22Rv1 (cell line): ENCODE results near the gene CLIP2.

Experiments
- H3K27ac ChIP-seq: fragments of 450-650 bp; 2 replicates; pipeline ENCODE4 v1.5.1; 2017
- CTCF ChIP-seq: fragments of 450-650 bp; IDR thresholded peaks from 2 replicates; pipeline ENCODE4 v1.5.1; 2017; ENCODE audit warnings: mild to moderate bottlenecking
- ZFX ChIP-seq: fragments of 450-650 bp; IDR thresholded peaks from 2 replicates; pipeline ENCODE4 v1.6.1; 2017; ENCODE audit warnings: antibody characterized with exemption, borderline replicate concordance

CLIP2 gene

GRCh38 chr7:74399006-74399405 is 109.8 kb downstream of the CLIP2 start:
- H3K27ac ChIP-seq = peak overlapping the region; percentile 26; the same call in 1 of the 2 replicates
- TF ChIP-seq CTCF (no peak), ZFX (no peak)

- TF ChIP-seq ZFX (no peak), CTCF (no peak)
Measured at GRCh38 chr7:74400420-74401136, 111.4 kb downstream of the CLIP2 start.

GRCh38 chr7:74401137-74401859 is 112.1 kb downstream of the CLIP2 start:
- TF ChIP-seq ZFX = no peak
- TF ChIP-seq CTCF = peak; percentile 98
- 0 out of 2 replicates have a peak overlapping the region, but pooled peaks have one; percentile 30 for H3K27ac ChIP-seq

More at GRCh38 chr7:74400420-74401136, 111.4 kb downstream of the CLIP2 start:
- H3K27ac ChIP-seq = 0 out of 2 replicates have a peak overlapping the region, but pooled peaks have one; percentile 30

- H3K27ac ChIP-seq = 0 out of 2 replicates have a peak overlapping the region, but pooled peaks have one; percentile 15
Measured at GRCh38 chr7:74402668-74403067, 113.5 kb downstream of the CLIP2 start.

GRCh38 chr7:74403521-74404387 is 114.5 kb downstream of the CLIP2 start:
- TF ChIP-seq CTCF = no peak
- TF ChIP-seq ZFX = no peak
- H3K27ac ChIP-seq = peak overlapping the region; percentile 13; the same call in 1 of the 2 replicates

- no peak overlapping the region for H3K27ac ChIP-seq
Measured at GRCh38 chr7:74404388-74404700, 115.1 kb downstream of the CLIP2 start.

GRCh38 chr7:74404741-74405140 is 115.5 kb downstream of the CLIP2 start:
- TF ChIP-seq ZFX = no peak
- H3K27ac ChIP-seq = no peak overlapping the region

More at GRCh38 chr7:74404388-74404700, 115.1 kb downstream of the CLIP2 start:
- no peak for TF ChIP-seq CTCF
- TF ChIP-seq ZFX = no peak
